HUES6 (cell line): ENCODE data around the gene WDR20.
"Not testable (repeated sequence)": the region's sequence is repeated elsewhere in the genome, so short reads cannot be mapped to it uniquely, and the experiment has no call there.

ENCODE experiments used
- H3K27ac ChIP-seq: 2 replicates; pipeline ENCODE4 v1.7.0; 2013; ENCODE audit warnings: low read depth, mild to moderate bottlenecking, low read length, inconsistent platforms
- H3K27me3 ChIP-seq: 2 replicates; pipeline ENCODE4 v1.6.1; 2013; ENCODE audit warnings: low read length; ENCODE audit not compliant: control insufficient read depth, insufficient read depth
- H3K36me3 ChIP-seq: 2 replicates; pipeline ENCODE4 v1.6.1; 2013; ENCODE audit warnings: low read length; ENCODE audit not compliant: control insufficient read depth, insufficient read depth
- H3K4me1 ChIP-seq: 2 replicates; pipeline ENCODE4 v1.6.1; 2013; ENCODE audit warnings: low read length; ENCODE audit not compliant: control insufficient read depth, insufficient read depth
- H3K4me3 ChIP-seq: 2 replicates; pipeline ENCODE4 v1.5.1; 2013; ENCODE audit warnings: low read depth, low read length
- H3K9ac ChIP-seq: one replicate; pipeline ENCODE4 v1.6.1; 2013; ENCODE audit warnings: mild to moderate bottlenecking, low read length
- H3K9me3 ChIP-seq: 2 replicates; pipeline ENCODE4 v1.6.1; 2013; ENCODE audit warnings: low read depth, low read length; ENCODE audit not compliant: control insufficient read depth, insufficient read depth

Gene WDR20

DNA sequence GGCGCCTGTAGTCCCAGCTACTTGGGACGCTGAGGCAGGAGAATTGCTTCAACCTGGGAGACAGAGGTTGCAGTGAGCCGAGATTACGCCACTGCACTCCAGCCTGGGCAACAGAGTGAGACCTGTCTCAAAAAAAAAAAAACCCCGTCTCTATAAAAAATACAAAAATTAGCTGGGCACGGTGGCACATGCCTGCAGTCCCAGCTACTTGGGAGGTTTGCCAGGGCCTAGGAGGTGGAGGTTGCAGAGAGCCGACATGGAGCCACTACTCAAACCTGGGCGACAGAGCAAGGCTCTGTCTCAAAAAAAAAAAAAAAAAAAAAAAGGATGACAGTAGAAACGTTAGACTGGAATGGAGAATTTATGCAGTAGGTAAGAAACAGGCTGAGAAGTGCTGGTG is 5.7 kb upstream of the WDR20 start:
- not testable (repeated sequence) for H3K9me3 ChIP-seq, H3K36me3 ChIP-seq, H3K9ac ChIP-seq, H3K27me3 ChIP-seq, H3K4me3 ChIP-seq, H3K27ac ChIP-seq, H3K4me1 ChIP-seq

DNA sequence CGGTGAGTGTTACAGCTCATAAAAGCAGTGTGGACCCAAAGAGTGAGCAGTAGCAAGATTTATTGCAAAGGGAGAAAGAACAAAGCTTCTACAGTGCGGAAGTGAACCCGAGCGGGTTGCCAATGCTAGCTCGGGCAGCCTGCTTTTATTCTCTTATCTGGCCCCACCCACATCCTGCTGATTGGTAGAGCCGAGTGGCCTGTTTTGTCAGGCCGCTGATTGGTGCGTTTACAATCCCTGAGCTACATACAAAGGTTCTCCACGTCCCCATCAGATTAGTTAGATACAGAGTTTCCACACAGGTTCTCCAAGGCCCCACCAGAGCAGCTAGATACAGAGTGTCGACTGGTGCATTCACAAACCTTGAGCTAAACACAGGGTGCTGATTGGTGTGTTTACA is 5.0 kb upstream of the WDR20 start:
- not testable (repeated sequence) for H3K9me3 ChIP-seq, H3K9ac ChIP-seq, H3K36me3 ChIP-seq, H3K4me3 ChIP-seq, H3K27ac ChIP-seq, H3K27me3 ChIP-seq, H3K4me1 ChIP-seq

DNA sequence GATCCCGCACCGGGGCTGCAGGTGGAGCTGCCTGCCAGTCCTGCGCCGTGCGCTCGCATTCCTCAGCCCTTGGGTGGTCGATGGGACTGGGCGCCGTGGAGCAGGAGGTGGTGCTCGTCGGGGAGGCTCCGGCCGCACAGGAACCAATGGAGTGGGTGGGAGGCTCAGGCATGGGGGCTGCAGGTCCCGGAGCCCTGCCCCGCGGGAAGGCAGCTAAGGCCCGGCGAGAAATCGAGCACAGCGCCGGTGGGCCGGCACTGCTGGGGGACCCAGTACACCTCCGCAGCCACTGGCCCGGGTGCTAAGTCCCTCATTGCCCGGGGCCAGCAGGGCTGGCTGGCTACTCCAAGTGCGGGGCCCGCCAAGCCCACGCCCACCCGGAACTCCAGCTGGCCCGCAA is 4.2 kb upstream of the WDR20 start:
- H3K36me3 ChIP-seq, H3K27me3 ChIP-seq, H3K27ac ChIP-seq, H3K4me3 ChIP-seq, H3K9ac ChIP-seq, H3K4me1 ChIP-seq, H3K9me3 ChIP-seq: not testable (repeated sequence)

DNA sequence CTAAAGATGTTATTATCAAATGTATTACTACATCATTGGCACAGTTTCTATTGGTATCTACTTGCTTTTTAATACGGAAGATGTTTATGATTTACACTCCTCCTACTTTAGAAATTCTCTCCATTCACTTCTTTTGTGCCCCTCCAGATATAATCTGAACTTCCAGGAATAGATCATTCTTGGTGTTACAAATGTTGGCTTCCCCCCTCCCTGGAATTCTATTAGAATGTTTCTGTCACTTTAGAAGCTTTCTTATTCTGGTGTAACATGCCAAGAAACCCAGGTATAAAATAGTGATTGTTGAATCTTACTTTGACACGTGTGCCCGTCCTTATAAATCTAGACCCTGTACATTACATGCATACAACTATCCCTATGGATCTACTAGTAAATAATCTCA is 1.2 kb upstream of the WDR20 start:
- H3K27me3 ChIP-seq = no peaks in the 10 kb centered on the region
- H3K9ac ChIP-seq = peak overlapping the region; percentile 81
- H3K4me3 ChIP-seq = peak overlapping the region; percentile 99
- no peaks in the 10 kb centered on the region for H3K9me3 ChIP-seq
- H3K27ac ChIP-seq = no peak overlapping the region; the same call in 1 of the 2 replicates
- H3K4me1 ChIP-seq = peaks cover 17% of the 10 kb centered on the region; the same call in 1 of the 2 replicates
- peaks cover 8% of the 10 kb centered on the region; the same call in 1 of the 2 replicates for H3K36me3 ChIP-seq

DNA sequence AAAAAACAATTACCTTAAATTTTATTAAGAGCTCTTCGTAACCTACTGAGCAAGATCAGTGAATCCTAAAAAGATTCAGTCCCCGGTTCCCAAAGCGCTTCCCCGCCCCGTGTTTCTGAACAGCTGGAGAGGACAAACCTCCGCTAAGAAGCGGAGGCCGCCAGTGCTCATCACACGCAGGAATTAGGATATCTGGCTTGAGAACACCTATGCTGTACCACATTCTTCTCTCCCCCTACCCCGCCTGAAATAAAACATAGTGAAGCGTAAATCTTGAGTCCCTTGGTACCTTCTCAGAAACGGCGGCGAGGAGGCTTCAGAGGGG is 774 bp upstream of the WDR20 start:
- Histone ChIP-seq H3K9ac (peak overlapping the region; percentile 81), H3K4me1 (peaks cover 17% of the 10 kb centered on the region; the same call in 1 of the 2 replicates), H3K27ac (no peak overlapping the region), H3K27me3 (no peaks in the 10 kb centered on the region), H3K9me3 (no peaks in the 10 kb centered on the region), H3K36me3 (peaks cover 6% of the 10 kb centered on the region; the same call in 1 of the 2 replicates), H3K4me3 (peak overlapping the region; percentile 99)

- Histone ChIP-seq H3K27me3 (no peaks in the 10 kb centered on the region), H3K36me3 (no peaks in the 10 kb centered on the region; the same call in 1 of the 2 replicates), H3K4me3 (peak overlapping the region; percentile 99), H3K9me3 (no peaks in the 10 kb centered on the region), H3K9ac (peak overlapping the region; percentile 99), H3K4me1 (peaks cover 17% of the 10 kb centered on the region; the same call in 1 of the 2 replicates), H3K27ac (peak overlapping the region; percentile 83)
Measured at GRCh38 chr14:102140027-102140749, 491 bp downstream of the WDR20 start.

- H3K4me1 ChIP-seq = peaks cover 17% of the 10 kb centered on the region; the same call in 1 of the 2 replicates
- no peaks in the 10 kb centered on the region; the same call in 1 of the 2 replicates for H3K36me3 ChIP-seq
- H3K9me3 ChIP-seq = no peaks in the 10 kb centered on the region
- H3K9ac ChIP-seq = peak overlapping the region; percentile 99
- no peak overlapping the region for H3K27ac ChIP-seq
- H3K4me3 ChIP-seq = peak overlapping the region; percentile 99
- no peaks in the 10 kb centered on the region for H3K27me3 ChIP-seq
Measured at GRCh38 chr14:102140750-102141145, 1.1 kb downstream of the WDR20 start.

DNA sequence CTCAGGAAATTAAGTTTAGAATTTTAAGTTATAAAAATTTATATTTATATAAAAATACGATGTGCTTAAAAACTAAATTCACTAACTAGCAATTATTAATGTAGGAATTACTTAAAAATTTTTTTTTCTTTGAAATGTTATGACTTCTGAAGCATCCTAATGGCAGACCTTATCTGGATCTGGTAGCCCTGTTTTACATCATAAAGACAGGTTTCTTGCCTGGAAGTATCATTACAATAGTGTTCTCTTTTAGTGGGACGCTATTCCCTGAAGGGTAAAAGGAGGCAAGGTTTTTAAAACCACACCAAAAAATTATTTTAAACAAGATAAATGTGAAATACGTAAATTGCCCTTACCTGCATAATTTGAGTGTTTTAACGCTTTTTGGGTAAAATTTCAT is 2.1 kb downstream of the WDR20 start:
- Histone ChIP-seq H3K9me3 (no peaks in the 10 kb centered on the region), H3K4me1 (peaks cover 17% of the 10 kb centered on the region; the same call in 1 of the 2 replicates), H3K27me3 (no peaks in the 10 kb centered on the region), H3K4me3 (peak overlapping the region; percentile 22), H3K27ac (no peak overlapping the region), H3K9ac (no peak overlapping the region), H3K36me3 (no peaks in the 10 kb centered on the region; the same call in 1 of the 2 replicates)

GRCh38 chr14:102144914-102145313 is 5.2 kb downstream of the WDR20 start:
- Histone ChIP-seq H3K36me3 (no peaks in the 10 kb centered on the region; the same call in 1 of the 2 replicates), H3K9ac (no peak overlapping the region), H3K27me3 (no peaks in the 10 kb centered on the region), H3K4me3 (no peak overlapping the region), H3K27ac (no peak overlapping the region), H3K4me1 (peaks cover 17% of the 10 kb centered on the region; the same call in 1 of the 2 replicates), H3K9me3 (no peaks in the 10 kb centered on the region)

DNA sequence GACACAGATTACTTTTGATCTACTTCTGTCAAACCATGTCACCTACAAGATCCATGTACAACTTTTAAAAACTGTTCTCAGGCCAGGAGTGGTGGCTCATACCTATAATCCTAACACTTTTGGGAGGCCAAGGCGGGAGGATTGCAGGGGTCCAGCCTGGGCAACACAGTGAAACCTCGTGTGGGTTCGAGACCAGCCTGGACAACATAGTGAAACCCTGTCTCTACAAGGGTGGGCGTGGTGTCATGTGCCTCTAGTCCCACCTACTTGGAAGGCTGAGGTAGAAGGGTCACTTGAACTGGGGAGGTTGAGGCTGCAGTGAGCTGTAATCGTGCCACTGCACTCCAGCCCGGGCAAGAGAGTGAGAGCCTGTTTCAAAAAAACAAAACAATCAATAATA is 5.7 kb downstream of the WDR20 start:
- Histone ChIP-seq H3K9ac (no peak overlapping the region), H3K36me3 (no peaks in the 10 kb centered on the region; the same call in 1 of the 2 replicates), H3K27ac (no peak overlapping the region), H3K9me3 (no peaks in the 10 kb centered on the region), H3K27me3 (no peaks in the 10 kb centered on the region), H3K4me1 (peaks cover 17% of the 10 kb centered on the region; the same call in 1 of the 2 replicates), H3K4me3 (no peak overlapping the region)

- no peaks in the 10 kb centered on the region for H3K27me3 ChIP-seq
- no peaks in the 10 kb centered on the region for H3K9me3 ChIP-seq
- H3K27ac ChIP-seq = no peak overlapping the region
- H3K9ac ChIP-seq = no peak overlapping the region
- H3K36me3 ChIP-seq = no peaks in the 10 kb centered on the region; the same call in 1 of the 2 replicates
- peaks cover 12% of the 10 kb centered on the region; the same call in 1 of the 2 replicates for H3K4me1 ChIP-seq
- no peak overlapping the region for H3K4me3 ChIP-seq
Measured at GRCh38 chr14:102146423-102146822, 6.7 kb downstream of the WDR20 start.
